K562 (cell line): ENCODE data around the gene SHISA5.

Experiments
- ARID3A ChIP-seq: IDR thresholded peaks from 2 replicates; pipeline ENCODE4 v1.6.1; 2012; ENCODE audit warnings: low read depth, low read length, improper control_type of control experiment, borderline replicate concordance
- BCOR ChIP-seq: fragments of 450-650 bp; IDR thresholded peaks from 2 replicates; pipeline ENCODE4 v1.6.1; 2016
- CTCF ChIP-seq, 3 experiments: IDR thresholded peaks in 2 of 3; conservative IDR thresholded peaks in 1 of 3; 2 replicates each; pipeline ENCODE4 v1.5.1; 2011 to 2012; ENCODE audit warnings: low read length in 3 of 3, mild to moderate bottlenecking in 3 of 3, control low read depth in 2 of 3, improper control_type of control experiment in 1 of 3, inconsistent platforms in 1 of 3, low read depth in 1 of 3, mixed read lengths in 1 of 3, moderate library complexity in 1 of 3; ENCODE audit not compliant: insufficient read depth in 2 of 3
- EP400 ChIP-seq: fragments of 450-650 bp; IDR thresholded peaks from 2 replicates; pipeline ENCODE4 v1.6.1; 2017; ENCODE audit warnings: antibody characterized with exemption, mild to moderate bottlenecking, moderate library complexity
- EZH2 ChIP-seq: IDR thresholded peaks from 2 replicates; pipeline ENCODE4 v1.6.1; 2012; ENCODE audit warnings: low read depth, mild to moderate bottlenecking, inconsistent platforms, low read length, borderline replicate concordance
- FOXJ3 ChIP-seq: sonication (generic); formaldehyde crosslinking; IDR thresholded peaks from 2 replicates; pipeline ENCODE4 v1.4.0; 2020; ENCODE audit warnings: mild to moderate bottlenecking, missing genetic modification reagents
- MAX ChIP-seq: sonication (generic); formaldehyde crosslinking; IDR thresholded peaks from 2 replicates; pipeline ENCODE4 v1.9.0; 2022; ENCODE audit warnings: mild to moderate bottlenecking, missing genetic modification reagents
- MTA2 ChIP-seq: fragments of 450-650 bp; IDR thresholded peaks from 2 replicates; pipeline ENCODE4 v1.6.1; 2016; ENCODE audit warnings: low read depth
- POLR2A ChIP-seq: fragments of 450-650 bp; conservative IDR thresholded peaks from 2 replicates; pipeline ENCODE4 v1.6.1; 2016
- RCOR1 ChIP-seq, 2 experiments: IDR thresholded peaks; 2 replicates each; pipeline ENCODE4 v1.6.1; 2012; ENCODE audit warnings: low read depth in 2 of 2, low read length in 2 of 2, borderline replicate concordance in 1 of 2, improper control_type of control experiment in 1 of 2
- REST ChIP-seq, 2 experiments: fragments of 450-650 bp; formaldehyde crosslinking in 1 of 2; IDR thresholded peaks; 2 replicates each; pipeline versions ENCODE4 v1.4.0 to v1.6.1; 2014 to 2020; ENCODE audit warnings: mild to moderate bottlenecking in 2 of 2, borderline replicate concordance in 1 of 2, low read depth in 1 of 2
- RNF219 ChIP-seq: fragments of 250-450 bp; sonication (Bioruptor Pico); IDR thresholded peaks from 2 replicates; pipeline ENCODE4 v1.5.0; 2022; ENCODE audit warnings: mild to moderate bottlenecking
- SP1 ChIP-seq: sonication (generic); formaldehyde crosslinking; IDR thresholded peaks from 2 replicates; pipeline ENCODE4 v1.8.1; 2022; ENCODE audit warnings: mild to moderate bottlenecking, missing genetic modification reagents
- ZBED1 ChIP-seq: IDR thresholded peaks from 2 replicates; pipeline ENCODE4 v1.6.1; 2014

GRCh38 chr3:48536785-48537184 is 32.8 kb upstream of the SHISA5 start:
- TF ChIP-seq REST (IDR thresholded peaks at IDR 0.05; ENCODE audit: borderline replicate concordance) (no peak), REST (CRISPR knock-in tag; IDR thresholded peaks at IDR 0.05; ENCODE audit: low read depth) (no peak), FOXJ3 (CRISPR knock-in tag) (no peak), ZBED1 (no peak), MAX (CRISPR knock-in tag) (no peak), POLR2A (no peak), EP400 (no peak), RCOR1 (IDR thresholded peaks at IDR 0.05; ENCODE audit: borderline replicate concordance in 1 of 2, low read depth in 2 of 2, low read length in 2 of 2) (no peak), BCOR (no peak), CTCF (IDR thresholded peaks at IDR 0.05 in 2 of 3, conservative IDR thresholded peaks at IDR 0.05 in 1 of 3; ENCODE audit: insufficient read depth in 2 of 3, low read depth in 1 of 3, low read length in 3 of 3) (no peak), EZH2 (no peak), MTA2 (no peak), RNF219 (no peak), ARID3A (no peak), SP1 (no peak)
